ENCODE data around the gene PAIP2. TPM values are rescaled to one million over a fixed set of nuclear protein-coding genes. Genes with fewer than 3 reads are reported as not detected.
"Not testable (repeated sequence)": the region's sequence is repeated elsewhere in the genome, so short reads cannot be mapped to it uniquely, and the experiment has no call there.

Gene PAIP2
- polyA plus RNA-seq, 3 donors: 202 to 211 (median 203) TPM

- no peak for DNase-seq (ENCODE audit: low read depth in 3 of 3, low spot score in 2 of 3)
Measured at GRCh38 chr5:139314276-139314675, 27.4 kb upstream of the PAIP2 start.

GRCh38 chr5:139315056-139315615, 26.5 kb upstream of the PAIP2 start:
- no peak for DNase-seq (ENCODE audit: low read depth in 3 of 3, low spot score in 2 of 3)

DNA sequence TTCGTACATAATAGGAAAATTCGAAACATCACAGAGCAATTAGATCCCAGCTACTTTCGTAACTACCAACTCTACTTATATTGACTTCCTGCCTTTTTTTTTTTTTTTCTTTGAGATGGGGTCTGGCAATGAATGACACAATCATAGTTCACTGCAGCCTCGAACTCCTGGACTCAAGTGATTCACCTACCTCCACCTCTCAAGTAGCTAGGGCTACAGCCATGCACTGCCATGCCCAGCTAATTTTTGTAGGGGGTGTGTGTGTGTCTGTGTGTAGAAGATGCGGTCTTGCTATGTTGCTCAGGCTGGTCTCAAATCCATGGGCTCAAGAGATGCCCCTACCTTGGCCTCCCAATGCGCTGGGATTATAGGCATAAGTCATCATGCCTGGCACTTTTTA, 5.8 kb upstream of the PAIP2 start:
- DNase-seq (ENCODE audit: low read depth in 3 of 3, low spot score in 2 of 3): no peak

- DNase-seq (ENCODE audit: low read depth in 3 of 3, low spot score in 2 of 3): no peak
Measured at GRCh38 chr5:139340051-139340450, 1.6 kb upstream of the PAIP2 start.

GRCh38 chr5:139341187-139341688, 416 bp upstream of the PAIP2 start:
- DNase-seq (ENCODE audit: low read depth in 3 of 3, low spot score in 2 of 3): no peak

DNA sequence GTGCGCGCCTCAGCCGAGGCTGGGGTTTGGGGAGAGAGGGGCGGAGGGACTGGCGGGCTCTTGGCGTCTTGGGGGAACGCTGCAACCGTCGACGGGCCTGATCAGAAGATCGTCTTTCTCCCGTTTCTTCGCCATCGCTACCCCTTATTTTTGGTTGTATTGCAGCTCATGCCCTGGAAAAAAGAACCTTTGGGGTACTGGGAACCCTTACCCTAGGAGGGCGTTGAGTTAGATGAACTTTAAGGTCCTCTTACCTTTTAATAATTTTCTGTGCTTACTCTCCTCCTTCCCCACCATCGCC, 719 bp downstream of the PAIP2 start:
- no peak for DNase-seq (ENCODE audit: low read depth in 3 of 3, low spot score in 2 of 3)

DNA sequence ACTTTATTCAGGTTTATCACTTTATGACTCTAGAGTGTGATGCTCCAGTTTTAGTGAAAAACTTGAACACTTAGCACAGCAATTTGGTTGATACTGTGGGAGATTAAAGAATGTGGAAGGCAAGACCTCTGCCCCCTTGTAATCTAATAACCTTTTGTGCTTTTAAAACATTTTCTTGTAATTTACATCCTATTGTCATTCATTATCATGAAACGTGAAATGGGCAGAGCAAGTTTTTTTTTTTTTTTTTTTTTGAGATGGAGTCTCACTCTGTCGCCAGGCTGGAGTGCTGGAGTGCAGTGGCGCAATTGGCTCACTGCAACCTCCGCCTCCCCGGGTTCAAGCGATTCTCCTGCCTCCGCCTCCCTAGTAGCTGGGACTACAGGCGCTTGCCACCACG, 1.8 kb downstream of the PAIP2 start:
- DNase-seq (ENCODE audit: low read depth in 3 of 3, low spot score in 2 of 3): no peak

- DNase-seq (ENCODE audit: low read depth in 3 of 3, low spot score in 2 of 3): no peak
Measured at GRCh38 chr5:139344177-139344576, 2.5 kb downstream of the PAIP2 start.

- DNase-seq (ENCODE audit: low read depth in 3 of 3, low spot score in 2 of 3): not testable (repeated sequence)
Measured at GRCh38 chr5:139345442-139345841, 3.8 kb downstream of the PAIP2 start.

DNA sequence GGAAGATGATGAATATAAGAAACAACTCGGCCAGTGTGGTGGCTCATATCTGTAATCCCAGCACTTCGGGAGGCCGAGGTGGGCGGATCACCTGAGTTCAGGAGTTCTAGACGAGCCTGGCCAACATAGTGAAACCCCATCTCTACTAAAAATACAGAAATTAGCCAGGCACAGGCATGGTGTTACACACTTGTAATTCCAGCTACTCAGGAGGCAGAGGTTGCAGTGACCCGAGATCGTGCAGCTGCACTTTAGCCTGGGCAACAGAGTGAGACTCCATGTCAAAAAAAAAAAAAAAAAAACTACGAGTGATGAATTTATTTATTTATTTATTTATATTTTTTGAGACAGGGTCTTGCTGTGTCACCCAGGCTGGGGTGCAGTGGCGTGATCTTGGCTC, 6.2 kb downstream of the PAIP2 start:
- DNase-seq (ENCODE audit: low read depth in 3 of 3, low spot score in 2 of 3): not testable (repeated sequence)

- DNase-seq (ENCODE audit: low read depth in 3 of 3, low spot score in 2 of 3): no peak
Measured at GRCh38 chr5:139354186-139354585, 12.5 kb downstream of the PAIP2 start.

DNA sequence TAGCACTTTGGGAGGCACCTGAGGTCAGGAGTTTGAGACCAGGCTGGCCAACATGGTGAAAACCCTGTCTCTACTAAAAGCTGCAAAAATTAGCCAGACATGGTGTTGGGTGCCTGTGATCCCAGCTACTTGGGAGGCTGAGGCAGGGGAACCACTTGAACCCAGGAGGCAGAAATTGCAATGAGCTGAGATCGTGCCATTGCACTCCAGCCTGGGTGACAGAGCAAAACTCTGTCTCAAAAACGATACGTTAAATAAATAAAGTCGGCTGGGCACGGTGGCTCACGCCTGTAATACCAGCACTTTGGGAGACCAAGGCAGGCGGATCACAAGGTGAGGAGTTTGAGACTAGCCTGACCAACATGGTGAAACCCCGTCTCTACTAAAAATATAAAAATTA, 14.2 kb downstream of the PAIP2 start:
- DNase-seq (ENCODE audit: low read depth in 3 of 3, low spot score in 2 of 3): not testable (repeated sequence)

GRCh38 chr5:139358064-139358463, 16.4 kb downstream of the PAIP2 start:
- DNase-seq (ENCODE audit: low read depth in 3 of 3, low spot score in 2 of 3): no peak

DNA sequence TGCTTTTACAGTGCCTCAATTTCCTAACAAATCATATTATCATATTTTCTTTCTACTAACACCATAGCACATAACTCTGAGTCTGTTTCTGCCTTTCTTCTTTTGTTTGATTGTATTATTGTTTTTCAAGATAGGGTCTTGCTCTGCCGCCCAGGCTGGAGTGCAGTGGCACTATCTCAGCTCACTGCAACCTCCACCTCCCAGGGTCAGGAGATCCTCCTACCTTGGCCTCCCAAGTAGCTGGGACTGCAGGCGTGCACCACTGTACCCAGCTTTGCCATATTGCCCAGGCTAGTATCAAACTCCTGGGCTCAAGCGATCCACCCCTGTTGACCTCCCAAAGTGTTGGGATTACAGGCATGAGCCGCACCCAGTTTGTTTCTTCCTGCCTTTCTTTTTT, 18.7 kb downstream of the PAIP2 start:
- DNase-seq (ENCODE audit: low read depth in 3 of 3, low spot score in 2 of 3): no peak

DNA sequence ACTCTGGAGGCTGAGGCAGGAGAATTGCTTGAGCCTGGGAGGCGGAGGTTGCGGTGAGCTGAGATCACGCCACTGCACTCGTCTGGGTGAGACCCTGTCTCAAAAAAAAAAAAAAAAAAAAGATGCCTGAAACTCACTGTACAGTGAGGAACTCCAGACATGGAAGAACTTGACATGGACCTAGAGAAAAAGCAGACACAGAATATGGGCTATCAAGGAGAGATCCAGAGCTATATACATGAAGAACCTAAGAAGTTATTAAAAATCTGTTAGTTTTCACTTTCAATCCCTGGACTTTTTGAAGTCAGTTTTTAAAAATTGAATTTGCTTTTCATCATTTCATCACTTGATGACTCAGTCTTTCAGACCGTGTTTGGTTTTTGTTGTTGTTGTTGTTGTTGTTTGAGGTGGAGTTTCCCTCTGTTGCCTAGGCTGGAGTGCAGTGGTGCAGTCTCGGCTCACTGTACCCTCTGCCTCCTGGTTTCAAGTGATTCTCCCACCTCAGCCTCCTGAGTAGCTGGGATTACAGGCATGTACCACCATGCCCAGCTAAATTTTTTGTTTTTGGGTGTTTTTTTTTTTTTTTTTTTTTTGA, 20.3 kb downstream of the PAIP2 start:
- DNase-seq (ENCODE audit: low read depth in 3 of 3, low spot score in 2 of 3): no peak

GRCh38 chr5:139363937-139364336, 22.3 kb downstream of the PAIP2 start:
- DNase-seq (ENCODE audit: low read depth in 3 of 3, low spot score in 2 of 3): no peak

DNA sequence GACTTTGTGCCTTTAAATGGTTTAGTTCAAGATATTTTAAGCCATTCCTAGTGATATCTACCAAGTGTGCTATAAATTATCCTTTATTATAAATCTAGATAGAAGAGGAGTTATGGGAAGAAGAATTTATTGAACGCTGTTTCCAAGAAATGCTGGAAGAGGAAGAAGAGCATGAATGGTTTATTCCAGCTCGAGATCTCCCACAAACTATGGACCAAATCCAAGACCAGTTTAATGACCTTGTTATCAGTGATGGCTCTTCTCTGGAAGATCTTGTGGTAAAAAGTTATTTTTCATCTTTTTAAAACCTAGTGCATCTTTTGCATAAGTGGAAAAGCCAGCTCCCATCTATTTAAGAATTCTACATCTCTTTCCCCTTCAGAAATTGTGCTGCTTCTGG, 22.8 kb downstream of the PAIP2 start:
- no peak for DNase-seq (ENCODE audit: low read depth in 3 of 3, low spot score in 2 of 3)

DNA sequence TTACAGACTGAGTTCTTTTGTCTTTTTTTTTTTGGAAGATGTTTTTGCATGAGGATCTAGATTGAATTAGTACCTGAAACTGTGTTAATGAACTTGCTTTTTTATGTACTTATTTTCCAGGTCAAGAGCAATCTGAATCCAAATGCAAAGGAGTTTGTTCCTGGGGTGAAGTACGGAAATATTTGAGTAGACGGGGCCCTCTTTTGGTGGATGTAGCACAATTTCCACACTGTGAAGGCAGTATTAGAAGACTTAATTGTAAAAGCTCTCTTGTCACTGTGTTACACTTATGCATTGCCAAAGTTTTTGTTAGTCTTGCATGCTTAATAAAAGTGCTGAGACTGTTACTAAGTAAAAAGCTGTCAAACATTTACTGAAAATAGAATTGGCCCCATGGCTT, 27.0 kb downstream of the PAIP2 start:
- DNase-seq (ENCODE audit: low read depth in 3 of 3, low spot score in 2 of 3): no peak

- no peak for DNase-seq (ENCODE audit: low read depth in 3 of 3, low spot score in 2 of 3)
Measured at GRCh38 chr5:139369181-139369580, 27.5 kb downstream of the PAIP2 start.

GRCh38 chr5:139371482-139372435, 30.1 kb downstream of the PAIP2 start:
- no peak for DNase-seq (ENCODE audit: low read depth in 3 of 3, low spot score in 2 of 3)

DNA sequence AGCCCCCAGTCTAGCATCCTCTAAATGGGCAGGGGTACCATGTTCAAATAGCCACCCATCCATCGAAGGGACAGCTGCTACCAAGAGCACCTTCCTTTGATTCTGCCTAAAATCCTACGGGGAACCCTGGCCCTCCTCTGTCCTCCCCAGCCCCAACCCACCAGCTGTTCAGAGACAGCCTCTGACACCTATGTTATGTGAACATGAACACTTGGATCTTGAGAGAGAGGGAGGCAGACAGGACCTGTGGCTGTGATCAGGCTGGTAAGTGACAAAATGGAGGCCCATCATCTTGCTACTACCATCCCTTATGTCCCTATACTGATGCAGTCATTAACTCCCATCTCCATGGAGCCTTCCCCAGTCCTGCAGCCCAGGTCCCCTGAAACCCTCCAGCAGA, 33.3 kb downstream of the PAIP2 start:
- DNase-seq (ENCODE audit: low read depth in 3 of 3, low spot score in 2 of 3): no peak

DNA sequence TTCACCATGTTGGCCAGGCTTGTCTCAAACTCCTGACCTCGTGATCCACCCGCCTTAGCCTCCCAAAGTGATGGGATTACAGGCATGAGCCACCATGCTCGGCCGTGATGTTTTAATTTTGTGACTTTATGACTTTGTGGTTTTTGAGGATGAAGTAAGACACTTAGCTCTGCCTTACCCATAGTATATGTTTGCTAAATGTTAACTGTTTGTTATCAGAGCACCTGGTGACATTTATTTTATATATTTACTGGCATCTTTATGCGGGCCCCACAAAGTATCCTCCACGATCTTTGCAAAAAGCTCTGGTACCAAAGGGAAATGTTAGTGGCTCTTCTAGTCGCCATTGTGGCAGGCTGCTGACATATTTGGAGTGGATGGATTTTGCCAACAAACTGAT, 34.7 kb downstream of the PAIP2 start:
- DNase-seq (ENCODE audit: low read depth in 3 of 3, low spot score in 2 of 3): no peak

Data from right renal cortex interstitium (tissue), 3 donors.